H9 (cell line): ENCODE data around the gene LIPK. TPM values are rescaled to one million over a fixed set of nuclear protein-coding genes. Genes with fewer than 3 reads are reported as not detected.

Experiments used
- DNase-seq: peaks from one replicate; pipeline ENCODE4 v3.0.0-alpha.2; 2017
- H2AFZ ChIP-seq: one replicate; pipeline ENCODE4 v1.6.1; 2013; ENCODE audit warnings: mild to moderate bottlenecking, low read length, control low read depth, moderate library complexity
- H2AK5ac ChIP-seq: 2 replicates; pipeline ENCODE4 v1.6.1; 2013; ENCODE audit warnings: low read length, control low read depth, mixed read lengths; ENCODE audit not compliant: insufficient read length
- H2BK120ac ChIP-seq: one replicate; pipeline ENCODE4 v1.6.1; 2013; ENCODE audit warnings: low read depth, mild to moderate bottlenecking, low read length, control low read depth, inconsistent platforms; ENCODE audit not compliant: poor library complexity, severe bottlenecking
- H2BK12ac ChIP-seq: 2 replicates; pipeline ENCODE4 v1.6.1; 2013; ENCODE audit warnings: low read length, control low read depth, mixed read lengths, low read depth; ENCODE audit not compliant: insufficient read length
- H2BK15ac ChIP-seq: 2 replicates; pipeline ENCODE4 v1.6.1; 2013; ENCODE audit warnings: low read depth, low read length, control low read depth
- H2BK20ac ChIP-seq: one replicate; pipeline ENCODE4 v1.6.1; 2013; ENCODE audit warnings: low read depth, mild to moderate bottlenecking, low read length, control low read depth, inconsistent platforms; ENCODE audit not compliant: poor library complexity, severe bottlenecking
- H2BK5ac ChIP-seq: 2 replicates; pipeline ENCODE4 v1.6.1; 2013; ENCODE audit warnings: low read length, control low read depth, mixed read lengths; ENCODE audit not compliant: insufficient read length
- H3K14ac ChIP-seq: 2 replicates; pipeline ENCODE4 v1.6.1; 2013; ENCODE audit warnings: low read length, control low read depth; ENCODE audit not compliant: insufficient read depth
- H3K18ac ChIP-seq: 2 replicates; pipeline ENCODE4 v1.6.1; 2013; ENCODE audit warnings: low read depth, mild to moderate bottlenecking, mixed read lengths, low read length, control low read depth; ENCODE audit not compliant: insufficient read length
- H3K23ac ChIP-seq: 2 replicates; pipeline ENCODE4 v1.6.1; 2013; ENCODE audit warnings: low read length, control low read depth, mixed read lengths, low read depth; ENCODE audit not compliant: insufficient read length
- H3K23me2 ChIP-seq: 2 replicates; pipeline ENCODE4 v1.6.1; 2013; ENCODE audit warnings: low read depth, mild to moderate bottlenecking, mixed read lengths, low read length, control low read depth; ENCODE audit not compliant: insufficient read length, poor library complexity, severe bottlenecking
- H3K27ac ChIP-seq: 2 replicates; pipeline ENCODE4 v1.5.1; 2013; ENCODE audit warnings: low read length, control low read depth, mixed read lengths, low read depth; ENCODE audit not compliant: insufficient read length
- H3K27me3 ChIP-seq: 2 replicates; pipeline ENCODE4 v1.6.1; 2013; ENCODE audit warnings: low read length, control low read depth, inconsistent platforms; ENCODE audit not compliant: insufficient read depth
- H3K4ac ChIP-seq: 2 replicates; pipeline ENCODE4 v1.6.1; 2013; ENCODE audit warnings: low read depth, mild to moderate bottlenecking, control low read depth, inconsistent platforms, low read length, moderate library complexity
- H3K4me1 ChIP-seq: 2 replicates; pipeline ENCODE4 v1.6.1; 2013; ENCODE audit warnings: low read length, control low read depth, inconsistent platforms; ENCODE audit not compliant: insufficient read depth
- H3K4me2 ChIP-seq: 2 replicates; pipeline ENCODE4 v1.6.1; 2013; ENCODE audit warnings: low read length, control low read depth, mixed read lengths; ENCODE audit not compliant: insufficient read length, insufficient read depth
- H3K56ac ChIP-seq: 2 replicates; pipeline ENCODE4 v1.6.1; 2013; ENCODE audit warnings: low read depth, mild to moderate bottlenecking, mixed read lengths, low read length, control low read depth; ENCODE audit not compliant: insufficient read length
- H3K79me1 ChIP-seq: 2 replicates; pipeline ENCODE4 v1.6.1; 2013; ENCODE audit warnings: low read depth, mild to moderate bottlenecking, moderate library complexity, low read length, control low read depth, inconsistent platforms; ENCODE audit not compliant: insufficient read depth, poor library complexity, severe bottlenecking
- H3K79me2 ChIP-seq: 2 replicates; pipeline ENCODE4 v1.6.1; 2013; ENCODE audit warnings: low read length, control low read depth, inconsistent platforms; ENCODE audit not compliant: insufficient read depth
- H3K9ac ChIP-seq: 2 replicates; pipeline ENCODE4 v1.6.1; 2013; ENCODE audit warnings: low read length, control low read depth, mixed read lengths; ENCODE audit not compliant: insufficient read length; ENCODE audit errors: extremely low read depth
- H3K9me3 ChIP-seq: one replicate; pipeline ENCODE4 v1.6.1; 2013; ENCODE audit warnings: low read depth, low read length, inconsistent platforms; ENCODE audit not compliant: control insufficient read depth
- H3T11ph ChIP-seq: one replicate; pipeline ENCODE4 v1.6.1; 2013; ENCODE audit warnings: mild to moderate bottlenecking, low read length, control low read depth, inconsistent platforms
- H4K20me1 ChIP-seq: one replicate; pipeline ENCODE4 v1.6.1; 2013; ENCODE audit not compliant: control insufficient read depth, insufficient read length, insufficient read depth
- H4K5ac ChIP-seq: 2 replicates; pipeline ENCODE4 v1.6.1; 2013; ENCODE audit warnings: low read depth, mild to moderate bottlenecking, mixed read lengths, low read length, control low read depth; ENCODE audit not compliant: insufficient read length
- H4K8ac ChIP-seq: replicated peaks from 2 replicates; pipeline ENCODE4 v1.6.1; 2013; ENCODE audit warnings: low read length, control low read depth, mixed read lengths, low read depth; ENCODE audit not compliant: insufficient read length
- H4K91ac ChIP-seq: 2 replicates; pipeline ENCODE4 v1.6.1; 2013; ENCODE audit warnings: low read depth, mild to moderate bottlenecking, moderate library complexity, mixed read lengths, low read length, control low read depth; ENCODE audit not compliant: insufficient read length
- H3K27ac Mint-ChIP-seq, 3 experiments: 2 replicates in 2 of 3; 3 replicates in 1 of 3; pipeline ENCODE4 v1.8.0; 2020 to 2021; ENCODE audit warnings: mixed read lengths in 3 of 3, mild to moderate bottlenecking in 1 of 3, moderate library complexity in 1 of 3
- H3K27me3 Mint-ChIP-seq: 2 replicates; pipeline ENCODE4 v1.8.0; 2021; ENCODE audit warnings: low read depth, mild to moderate bottlenecking, moderate library complexity, mixed read lengths
- H3K36me3 Mint-ChIP-seq, 3 experiments: 2 replicates in 2 of 3; 3 replicates in 1 of 3; pipeline ENCODE4 v1.8.0; 2020 to 2021; ENCODE audit warnings: low read depth in 3 of 3, mixed read lengths in 3 of 3; ENCODE audit not compliant: insufficient read depth in 1 of 3
- H3K4me1 Mint-ChIP-seq, 2 experiments: 2 replicates each; pipeline ENCODE4 v1.8.0; 2020; ENCODE audit warnings: mixed read lengths in 2 of 2
- H3K4me3 Mint-ChIP-seq, 2 experiments: 2 replicates in 1 of 2; 3 replicates in 1 of 2; pipeline ENCODE4 v1.8.0; 2020 to 2021; ENCODE audit warnings: mild to moderate bottlenecking in 2 of 2, mixed read lengths in 2 of 2, moderate library complexity in 1 of 2
- H3K9me3 Mint-ChIP-seq, 2 experiments: 2 replicates in 1 of 2; 3 replicates in 1 of 2; pipeline ENCODE4 v1.8.0; 2020; ENCODE audit warnings: mild to moderate bottlenecking in 2 of 2, mixed read lengths in 2 of 2, moderate library complexity in 1 of 2
- CTCF ChIP-seq: fragments of 200-600 bp; sonication (generic); conservative IDR thresholded peaks from 3 replicates; pipeline ENCODE4 v1.8.0; 2021; ENCODE audit warnings: antibody characterized with exemption, mild to moderate bottlenecking
- WGBS: extraction: QIAGEN DNeasy Blood & Tissue Kit; methylation state at CpG from one replicate; pipeline ENCODE4 v1.1.7; 2013; ENCODE audit warnings: missing lambda C conversion rate, low lambda C conversion rate, mixed read lengths; ENCODE audit not compliant: insufficient read length; ENCODE audit errors: extremely low coverage; 5-methylcytosine and 5-hydroxymethylcytosine counted together
- total RNA-seq: library from RNA; stranded (reverse); gene quantifications from 2 replicates; pipeline ENCODE4 v1.2.1, GENCODE V29; 2021

LIPK gene
- total RNA-seq, 1 experiment from 2014 or later: not detected

GRCh38 chr10:88787463-88787862, 81.4 kb downstream of the LIPK start:
- no peak for TF ChIP-seq CTCF
- Mint-ChIP-seq H3K27me3 (no peaks in the 10 kb centered on the region), H3K9me3 (no peaks in the 10 kb centered on the region; a peak in 1 of 5 replicates), H3K4me3 (no peak overlapping the region), H3K36me3 (no peaks in the 10 kb centered on the region), H3K27ac (no peak overlapping the region), H3K4me1 (peaks cover 3 to 9% of the 10 kb centered on the region in 2 experiments; a peak in 3 of 4 replicates)
- H3K4me2 ChIP-seq: no peak overlapping the region
- H4K91ac ChIP-seq: no peak overlapping the region
- no CpG with 5 or more reads among the region's 5 CpGs for WGBS
- H3K9ac ChIP-seq: no peak overlapping the region
- no peaks in the 10 kb centered on the region for H3K27me3 ChIP-seq
- no peak overlapping the region for H4K8ac ChIP-seq
- no peak overlapping the region for H2BK5ac ChIP-seq
- H3K56ac ChIP-seq: no peak overlapping the region
- H2BK20ac ChIP-seq: no peak overlapping the region
- no peak overlapping the region for H3K23ac ChIP-seq
- no peak overlapping the region for H3T11ph ChIP-seq
- H3K4ac ChIP-seq: no peak overlapping the region
- no peaks in the 10 kb centered on the region for H4K20me1 ChIP-seq
- H2AFZ ChIP-seq: no peak overlapping the region
- no peaks in the 10 kb centered on the region for H3K79me2 ChIP-seq
- H3K4me1 ChIP-seq: no peaks in the 10 kb centered on the region
- H4K5ac ChIP-seq: no peak overlapping the region
- no peaks in the 10 kb centered on the region for H3K79me1 ChIP-seq
- H2BK15ac ChIP-seq: no peak overlapping the region
- H2BK12ac ChIP-seq: no peak overlapping the region
- H3K27ac ChIP-seq: no peak overlapping the region
- no peak overlapping the region for H2BK120ac ChIP-seq
- DNase-seq: no peak
- H3K9me3 ChIP-seq: no peaks in the 10 kb centered on the region
- no peaks in the 10 kb centered on the region for H3K23me2 ChIP-seq
- no peak overlapping the region for H3K18ac ChIP-seq
- no peak overlapping the region for H3K14ac ChIP-seq
- H2AK5ac ChIP-seq: no peak overlapping the region
